Astrocyte (in vitro differentiated cells and primary cell): ENCODE data around the gene ZNF416. TPM values are rescaled to one million over a fixed set of nuclear protein-coding genes. Genes with fewer than 3 reads are reported as not detected.

Experiments
- DNase-seq: peaks from one replicate; pipeline ENCODE4 v3.0.0-alpha.2; 2010; ENCODE audit warnings: low read depth
- FAIRE-seq: peaks from 2 replicates; lab custom pipeline; 2011; peaks lifted over from hg19 to GRCh38; lab: Jason Lieb, UNC
- H2AFZ ChIP-seq: 2 replicates; pipeline ENCODE4 v1.6.0; 2012; ENCODE audit warnings: low read depth, low read length, inconsistent platforms
- H3K27ac ChIP-seq: 2 replicates; pipeline ENCODE4 v1.5.1; 2011; ENCODE audit warnings: low read depth, low read length, inconsistent platforms
- H3K27me3 ChIP-seq: 2 replicates; pipeline ENCODE4 v1.6.0; 2011; ENCODE audit warnings: low read length, inconsistent platforms; ENCODE audit not compliant: insufficient read depth
- H3K36me3 ChIP-seq: 2 replicates; pipeline ENCODE4 v1.5.1; 2011; ENCODE audit warnings: low read length, inconsistent platforms; ENCODE audit not compliant: insufficient read depth
- H3K4me1 ChIP-seq: 2 replicates; pipeline ENCODE4 v1.5.1; 2011; ENCODE audit warnings: low read length, inconsistent platforms; ENCODE audit not compliant: insufficient read depth
- H3K4me2 ChIP-seq: 2 replicates; pipeline ENCODE4 v1.6.0; 2012; ENCODE audit warnings: low read length, inconsistent platforms
- H3K4me3 ChIP-seq: 2 replicates; pipeline ENCODE4 v1.5.1; 2011; ENCODE audit warnings: low read depth, mild to moderate bottlenecking, low read length, inconsistent platforms; ENCODE audit not compliant: insufficient read depth
- H3K79me2 ChIP-seq: 2 replicates; pipeline ENCODE4 v1.6.0; 2012; ENCODE audit warnings: mild to moderate bottlenecking, low read length, inconsistent platforms; ENCODE audit not compliant: insufficient read depth
- H3K9ac ChIP-seq: 2 replicates; pipeline ENCODE4 v1.6.0; 2012; ENCODE audit warnings: mild to moderate bottlenecking, low read length, inconsistent platforms
- H3K9me3 ChIP-seq: 2 replicates; pipeline ENCODE4 v1.5.1; 2012; ENCODE audit warnings: low read depth, mild to moderate bottlenecking, low read length, inconsistent platforms; ENCODE audit not compliant: insufficient read depth
- H4K20me1 ChIP-seq: 2 replicates; pipeline ENCODE4 v1.6.0; 2012; ENCODE audit warnings: low read length, inconsistent platforms; ENCODE audit not compliant: insufficient read depth
- H3K27ac Mint-ChIP-seq: one replicate; pipeline ENCODE4 v1.8.0; 2021; ENCODE audit warnings: mild to moderate bottlenecking, mixed read lengths; ENCODE audit not compliant: unreplicated experiment
- H3K27me3 Mint-ChIP-seq: one replicate; pipeline ENCODE4 v1.8.0; 2021; ENCODE audit warnings: low read depth, mixed read lengths; ENCODE audit not compliant: unreplicated experiment
- H3K36me3 Mint-ChIP-seq: one replicate; pipeline ENCODE4 v1.8.0; 2021; ENCODE audit warnings: low read depth, mixed read lengths; ENCODE audit not compliant: unreplicated experiment
- H3K4me1 Mint-ChIP-seq: one replicate; pipeline ENCODE4 v1.8.0; 2021; ENCODE audit warnings: low read depth, mixed read lengths; ENCODE audit not compliant: unreplicated experiment
- H3K4me3 Mint-ChIP-seq: one replicate; pipeline ENCODE4 v1.8.0; 2021; ENCODE audit warnings: mild to moderate bottlenecking, moderate library complexity, mixed read lengths; ENCODE audit not compliant: unreplicated experiment
- H3K9me3 Mint-ChIP-seq: one replicate; pipeline ENCODE4 v1.8.0; 2021; ENCODE audit warnings: mild to moderate bottlenecking, mixed read lengths; ENCODE audit not compliant: unreplicated experiment
- EZH2 ChIP-seq: IDR thresholded peaks from 2 replicates; pipeline ENCODE4 v1.6.1; 2012; ENCODE audit warnings: mild to moderate bottlenecking, low read length, inconsistent platforms; ENCODE audit not compliant: insufficient read depth
- total RNA-seq: library from RNA; stranded (reverse); gene quantifications from 2 replicates; pipeline ENCODE4 v1.2.1, GENCODE V29; 2021
- TF ChIP-seq, protein P1 (sequence below): IDR thresholded peaks from 2 replicates; pipeline ENCODE4 v1.5.1; 2011; ENCODE audit warnings: low read depth, mild to moderate bottlenecking, inconsistent platforms, low read length, moderate library complexity; ENCODE audit not compliant: insufficient read depth

Gene ZNF416
- total RNA-seq, 1 donor from 2014 or later: 9.3 TPM

DNA sequence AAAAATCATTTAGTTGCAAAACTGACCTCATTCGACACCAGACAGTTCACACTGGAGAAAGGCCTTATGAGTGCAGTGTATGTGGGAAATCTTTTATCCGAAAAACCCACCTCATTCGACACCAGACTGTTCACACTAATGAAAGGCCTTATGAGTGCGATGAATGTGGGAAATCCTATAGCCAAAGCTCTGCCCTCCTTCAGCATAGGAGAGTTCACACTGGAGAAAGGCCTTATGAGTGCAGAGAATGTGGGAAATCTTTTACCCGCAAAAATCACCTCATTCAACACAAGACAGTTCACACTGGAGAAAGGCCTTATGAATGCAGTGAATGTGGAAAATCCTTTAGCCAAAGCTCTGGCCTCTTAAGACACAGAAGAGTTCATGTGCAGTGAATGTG is 28.2 kb upstream of the ZNF416 start:
- no peaks in the 10 kb centered on the region for H3K79me2 ChIP-seq
- H3K36me3 Mint-ChIP-seq: peaks cover 32% of the 10 kb centered on the region
- no peak overlapping the region for H2AFZ ChIP-seq
- no peak overlapping the region for H3K4me3 Mint-ChIP-seq
- no peak overlapping the region for H3K9ac ChIP-seq
- no peak for TF ChIP-seq EZH2
- TF ChIP-seq, protein P1, sequence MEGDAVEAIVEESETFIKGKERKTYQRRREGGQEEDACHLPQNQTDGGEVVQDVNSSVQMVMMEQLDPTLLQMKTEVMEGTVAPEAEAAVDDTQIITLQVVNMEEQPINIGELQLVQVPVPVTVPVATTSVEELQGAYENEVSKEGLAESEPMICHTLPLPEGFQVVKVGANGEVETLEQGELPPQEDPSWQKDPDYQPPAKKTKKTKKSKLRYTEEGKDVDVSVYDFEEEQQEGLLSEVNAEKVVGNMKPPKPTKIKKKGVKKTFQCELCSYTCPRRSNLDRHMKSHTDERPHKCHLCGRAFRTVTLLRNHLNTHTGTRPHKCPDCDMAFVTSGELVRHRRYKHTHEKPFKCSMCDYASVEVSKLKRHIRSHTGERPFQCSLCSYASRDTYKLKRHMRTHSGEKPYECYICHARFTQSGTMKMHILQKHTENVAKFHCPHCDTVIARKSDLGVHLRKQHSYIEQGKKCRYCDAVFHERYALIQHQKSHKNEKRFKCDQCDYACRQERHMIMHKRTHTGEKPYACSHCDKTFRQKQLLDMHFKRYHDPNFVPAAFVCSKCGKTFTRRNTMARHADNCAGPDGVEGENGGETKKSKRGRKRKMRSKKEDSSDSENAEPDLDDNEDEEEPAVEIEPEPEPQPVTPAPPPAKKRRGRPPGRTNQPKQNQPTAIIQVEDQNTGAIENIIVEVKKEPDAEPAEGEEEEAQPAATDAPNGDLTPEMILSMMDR: no peak
- H3K9me3 Mint-ChIP-seq: peaks cover 11% of the 10 kb centered on the region
- peaks cover 39% of the 10 kb centered on the region for H3K9me3 ChIP-seq
- no peak overlapping the region for H3K27ac Mint-ChIP-seq
- H3K4me2 ChIP-seq: no peak overlapping the region
- H3K4me1 Mint-ChIP-seq: no peaks in the 10 kb centered on the region
- no peak overlapping the region for H3K4me3 ChIP-seq
- no peaks in the 10 kb centered on the region for H3K4me1 ChIP-seq
- no peaks in the 10 kb centered on the region for H4K20me1 ChIP-seq
- no peaks in the 10 kb centered on the region for H3K27me3 ChIP-seq
- FAIRE-seq (no peak), DNase-seq (no peak)
- no peak overlapping the region for H3K27ac ChIP-seq
- no peaks in the 10 kb centered on the region for H3K27me3 Mint-ChIP-seq
- peaks cover 22% of the 10 kb centered on the region for H3K36me3 ChIP-seq

DNA sequence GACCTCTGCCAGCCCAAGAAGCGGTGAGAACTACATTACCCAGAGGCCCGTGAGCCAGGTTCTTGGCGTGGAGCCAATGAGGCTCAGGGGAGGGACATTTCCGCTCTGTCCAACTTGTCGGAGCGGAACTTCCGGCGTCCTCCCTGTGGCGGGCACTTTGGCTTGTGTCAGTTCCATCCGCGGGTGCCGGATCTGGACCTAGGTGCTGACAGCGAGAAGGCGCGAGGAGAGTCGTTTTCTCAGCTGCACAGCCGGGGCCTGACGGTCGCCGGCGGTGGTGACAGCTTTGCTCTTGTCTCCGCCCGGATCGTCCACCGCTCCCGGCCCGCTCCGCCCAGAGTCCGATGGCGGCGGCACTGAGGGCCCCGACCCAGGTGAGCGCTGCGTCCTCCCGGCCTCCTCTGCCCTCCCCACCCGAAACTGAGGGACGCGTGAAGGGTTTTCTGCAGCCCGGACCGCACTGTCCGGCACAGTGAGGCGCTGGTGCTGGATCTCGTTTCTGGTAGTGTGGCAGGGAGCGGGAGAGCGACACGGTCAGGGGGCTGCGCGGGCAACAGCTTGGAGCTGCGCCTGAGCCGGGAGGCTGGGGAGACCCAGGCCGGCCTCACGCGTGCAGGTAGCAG is 21.2 kb upstream of the ZNF416 start, which contains the start of gene ZNF530:
TSS of gene ZNF530 (plus strand) at position 125 of the 623 bp plus-strand sequence. CDS start 4,461 bp downstream, outside the sequence.
- H3K4me1 Mint-ChIP-seq: no peaks in the 10 kb centered on the region
- peaks cover 3% of the 10 kb centered on the region for H3K9me3 Mint-ChIP-seq
- H3K9ac ChIP-seq: peak within 1 kb of the TSS; percentile 76
- no peak within 1 kb of the TSS for H3K27ac Mint-ChIP-seq
- peak within 1 kb of the TSS; percentile 76 for H3K4me3 ChIP-seq
- H3K9me3 ChIP-seq: peaks cover 11% of the 10 kb centered on the region
- H3K36me3 ChIP-seq: peaks cover 6% of the 10 kb centered on the region
- H3K27ac ChIP-seq: no peak within 1 kb of the TSS
- H2AFZ ChIP-seq: peak within 1 kb of the TSS; percentile 95
- no peaks in the 10 kb centered on the region for H4K20me1 ChIP-seq
- no peaks in the 10 kb centered on the region for H3K27me3 Mint-ChIP-seq
- H3K4me3 Mint-ChIP-seq: peak within 1 kb of the TSS; percentile 85
- FAIRE-seq: peak; percentile 88
- H3K36me3 Mint-ChIP-seq: peaks cover 12% of the 10 kb centered on the region
- peak; percentile 79 for DNase-seq
- TF ChIP-seq EZH2: no peak
- TF ChIP-seq, protein P1: no peak
- peaks cover 5% of the 10 kb centered on the region for H3K4me1 ChIP-seq
- peaks cover 17% of the 10 kb centered on the region for H3K79me2 ChIP-seq
- peak within 1 kb of the TSS; percentile 87 for H3K4me2 ChIP-seq
- H3K27me3 ChIP-seq: no peaks in the 10 kb centered on the region

- Histone ChIP-seq H3K9me3 (peaks cover 6% of the 10 kb centered on the region), H3K4me2 (peak overlapping the region; percentile 87), H3K27ac (no peak overlapping the region), H3K4me1 (peaks cover 5% of the 10 kb centered on the region), H2AFZ (peak overlapping the region; percentile 95), H3K4me3 (peak overlapping the region; percentile 76), H3K9ac (no peak overlapping the region), H3K27me3 (no peaks in the 10 kb centered on the region), H4K20me1 (no peaks in the 10 kb centered on the region), H3K36me3 (peaks cover 2% of the 10 kb centered on the region), H3K79me2 (peaks cover 17% of the 10 kb centered on the region)
- peaks cover 9% of the 10 kb centered on the region for H3K36me3 Mint-ChIP-seq
- H3K9me3 Mint-ChIP-seq: peaks cover 3% of the 10 kb centered on the region
- peak overlapping the region; percentile 85 for H3K4me3 Mint-ChIP-seq
- TF ChIP-seq, protein P1: no peak
- TF ChIP-seq EZH2: no peak
- DNase-seq (no peak), FAIRE-seq (peak; percentile 26)
- no peaks in the 10 kb centered on the region for H3K4me1 Mint-ChIP-seq
- no peaks in the 10 kb centered on the region for H3K27me3 Mint-ChIP-seq
- no peak overlapping the region for H3K27ac Mint-ChIP-seq
Observed at GRCh38 chr19:57599377-57599760, 20.7 kb upstream of the ZNF416 start.
